SU-DHL-6 (cell line): Measurements from ENCODE around the gene EP300.

Source experiments
- H2AFZ ChIP-seq: fragments of 200-600 bp; sonication (generic); 2 replicates; pipeline ENCODE4 v1.6.1; 2014; ENCODE audit warnings: low read depth, mild to moderate bottlenecking, moderate library complexity, mixed read lengths, antibody characterized with exemption, low read length; ENCODE audit not compliant: severe bottlenecking
- H3F3A ChIP-seq: fragments of 200-600 bp; shearing (Covaris generic); 2 replicates; pipeline ENCODE4 v1.6.0; 2016; ENCODE audit warnings: antibody characterized with exemption, mild to moderate bottlenecking; ENCODE audit not compliant: insufficient read depth
- H3K27ac ChIP-seq: fragments of 200-600 bp; sonication (generic); 2 replicates; pipeline ENCODE4 v1.5.1; 2016; ENCODE audit warnings: low read depth, mild to moderate bottlenecking, low read length, moderate library complexity, mixed read lengths
- H3K27me3 ChIP-seq: fragments of 200-600 bp; sonication (generic), shearing (Covaris generic); 2 replicates; pipeline ENCODE4 v1.6.0; 2014; ENCODE audit warnings: mild to moderate bottlenecking, low read length
- H3K36me3 ChIP-seq: fragments of 200-600 bp; sonication (generic); 2 replicates; pipeline ENCODE4 v1.6.1; 2014; ENCODE audit warnings: mild to moderate bottlenecking, low read length, mixed read lengths
- H3K4me2 ChIP-seq: fragments of 300-600, 200-600 bp; shearing (Covaris generic), sonication (generic); 2 replicates; pipeline ENCODE4 v1.6.0; 2014; ENCODE audit warnings: low read length, low read depth, mild to moderate bottlenecking; ENCODE audit not compliant: poor library complexity, severe bottlenecking
- H3K4me3 ChIP-seq: fragments of 200-600 bp; sonication (generic); 2 replicates; pipeline ENCODE4 v1.5.1; 2014; ENCODE audit warnings: antibody characterized with exemption, low read length, mild to moderate bottlenecking, mixed read lengths; ENCODE audit not compliant: insufficient read depth, poor library complexity, severe bottlenecking
- H3K79me2 ChIP-seq: fragments of 200-600 bp; sonication (generic); 2 replicates; pipeline ENCODE4 v1.6.1; 2014; ENCODE audit warnings: mild to moderate bottlenecking, low read length, moderate library complexity; ENCODE audit not compliant: insufficient read depth
- H3K9ac ChIP-seq: fragments of 200-600 bp; sonication (generic); 2 replicates; pipeline ENCODE4 v1.7.0; 2014; ENCODE audit warnings: mild to moderate bottlenecking, low read length
- H3K9me2 ChIP-seq: fragments of 200-600 bp; sonication (generic); replicated peaks from 2 replicates; pipeline ENCODE4 v1.6.1; 2014; ENCODE audit warnings: low read length; ENCODE audit not compliant: insufficient read depth
- H3K9me3 ChIP-seq: fragments of 200-600 bp; sonication (generic); 2 replicates; pipeline ENCODE4 v1.6.1; 2014; ENCODE audit warnings: low read length, mixed read lengths; ENCODE audit not compliant: insufficient read depth
- H4K20me1 ChIP-seq: fragments of 200-600 bp; sonication (generic); 2 replicates; pipeline ENCODE4 v1.6.1; 2014; ENCODE audit warnings: low read depth, mild to moderate bottlenecking, antibody characterized with exemption, low read length, moderate library complexity, mixed read lengths
- CTCF ChIP-seq: fragments of 200-600 bp; sonication (generic); IDR thresholded peaks from one replicate; pipeline ENCODE4 v1.5.1; 2017; ENCODE audit warnings: antibody characterized with exemption, mild to moderate bottlenecking, low read length, moderate library complexity; ENCODE audit not compliant: insufficient read depth, poor library complexity, severe bottlenecking
- EZH2phosphoT487 ChIP-seq: fragments of 200-600 bp; sonication (generic), shearing (Covaris generic); conservative IDR thresholded peaks from 2 replicates; pipeline ENCODE4 v1.6.1; 2018; ENCODE audit warnings: mild to moderate bottlenecking, antibody characterized with exemption, low read length, moderate library complexity, mixed read lengths

EP300 gene

GRCh38 chr22:41070665-41071331 is 21.6 kb upstream of the EP300 start:
- Histone ChIP-seq H4K20me1 (no peaks in the 10 kb centered on the region), H3K4me3 (no peak overlapping the region), H3K27me3 (no peaks in the 10 kb centered on the region), H3K79me2 (no peaks in the 10 kb centered on the region), H3K9me3 (no peaks in the 10 kb centered on the region), H3F3A (peaks cover 31% of the 10 kb centered on the region), H3K9me2 (no peaks in the 10 kb centered on the region), H3K9ac (no peak overlapping the region), H3K4me2 (no peak overlapping the region), H3K36me3 (no peaks in the 10 kb centered on the region), H3K27ac (peak overlapping the region; percentile 91), H2AFZ (peak overlapping the region; percentile 58)
- TF ChIP-seq EZH2phosphoT487 (no peak), CTCF (no peak)

- Histone ChIP-seq H2AFZ (no peak overlapping the region), H3K9ac (no peak overlapping the region), H3K9me2 (no peaks in the 10 kb centered on the region), H3K9me3 (no peaks in the 10 kb centered on the region), H3K79me2 (no peaks in the 10 kb centered on the region), H3K36me3 (no peaks in the 10 kb centered on the region), H3K27ac (no peak overlapping the region), H3K4me3 (no peak overlapping the region), H3F3A (peaks cover 26% of the 10 kb centered on the region), H3K4me2 (no peak overlapping the region), H3K27me3 (no peaks in the 10 kb centered on the region), H4K20me1 (no peaks in the 10 kb centered on the region)
- no peak for TF ChIP-seq EZH2phosphoT487
- no peak for TF ChIP-seq CTCF
Observed at GRCh38 chr22:41074061-41074460, 18.3 kb upstream of the EP300 start.

- Histone ChIP-seq H2AFZ (no peak overlapping the region), H3K4me2 (no peak overlapping the region), H3K27me3 (no peaks in the 10 kb centered on the region), H3F3A (peaks cover 22% of the 10 kb centered on the region), H3K79me2 (no peaks in the 10 kb centered on the region), H3K9ac (no peak overlapping the region), H3K27ac (no peak overlapping the region), H3K9me2 (no peaks in the 10 kb centered on the region), H3K4me3 (no peak overlapping the region), H3K9me3 (no peaks in the 10 kb centered on the region), H4K20me1 (no peaks in the 10 kb centered on the region), H3K36me3 (no peaks in the 10 kb centered on the region)
- TF ChIP-seq EZH2phosphoT487 (no peak), CTCF (no peak)
Observed at GRCh38 chr22:41074466-41074865, 17.9 kb upstream of the EP300 start.
